ENCODE measurements around the gene ZNF142.

DNA sequence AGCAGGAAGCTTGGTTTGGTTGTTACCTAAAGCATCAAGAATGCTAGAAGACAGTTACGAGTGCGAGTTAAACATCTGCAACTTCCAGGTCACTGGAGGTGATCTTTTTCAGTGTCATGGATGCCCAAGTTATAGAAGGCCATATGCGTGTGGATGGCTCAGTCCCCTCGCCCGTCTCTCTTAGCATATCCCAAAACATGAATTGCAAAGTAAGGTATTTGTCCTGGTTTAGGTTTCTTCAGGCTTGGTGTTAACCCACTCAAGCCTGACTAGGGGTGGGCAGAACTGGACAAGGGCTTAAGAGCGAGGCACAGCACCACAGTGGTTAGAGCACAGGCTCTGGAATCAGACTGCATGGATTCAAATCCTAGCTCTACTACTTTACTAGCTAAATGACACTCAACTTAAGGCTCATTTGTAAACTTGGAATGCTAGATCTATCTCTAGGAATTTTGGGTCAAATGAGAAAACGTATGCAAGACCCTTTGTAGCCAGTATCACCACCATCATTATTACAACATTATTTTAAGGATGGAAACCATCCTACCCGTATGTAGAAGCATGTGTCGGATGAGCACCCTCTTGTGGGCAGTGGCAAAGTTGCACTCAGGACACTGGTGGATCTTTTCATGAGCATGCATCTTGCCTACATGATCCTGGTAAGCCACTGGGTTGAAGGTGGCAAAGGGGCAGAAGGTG lies 11.2 kb downstream of the ZNF142 start:
- TF ChIP-seq EZH2 (IDR thresholded peaks at IDR 0.05; ENCODE audit: borderline replicate concordance, low read length) = no peak
- TF ChIP-seq, protein P1, sequence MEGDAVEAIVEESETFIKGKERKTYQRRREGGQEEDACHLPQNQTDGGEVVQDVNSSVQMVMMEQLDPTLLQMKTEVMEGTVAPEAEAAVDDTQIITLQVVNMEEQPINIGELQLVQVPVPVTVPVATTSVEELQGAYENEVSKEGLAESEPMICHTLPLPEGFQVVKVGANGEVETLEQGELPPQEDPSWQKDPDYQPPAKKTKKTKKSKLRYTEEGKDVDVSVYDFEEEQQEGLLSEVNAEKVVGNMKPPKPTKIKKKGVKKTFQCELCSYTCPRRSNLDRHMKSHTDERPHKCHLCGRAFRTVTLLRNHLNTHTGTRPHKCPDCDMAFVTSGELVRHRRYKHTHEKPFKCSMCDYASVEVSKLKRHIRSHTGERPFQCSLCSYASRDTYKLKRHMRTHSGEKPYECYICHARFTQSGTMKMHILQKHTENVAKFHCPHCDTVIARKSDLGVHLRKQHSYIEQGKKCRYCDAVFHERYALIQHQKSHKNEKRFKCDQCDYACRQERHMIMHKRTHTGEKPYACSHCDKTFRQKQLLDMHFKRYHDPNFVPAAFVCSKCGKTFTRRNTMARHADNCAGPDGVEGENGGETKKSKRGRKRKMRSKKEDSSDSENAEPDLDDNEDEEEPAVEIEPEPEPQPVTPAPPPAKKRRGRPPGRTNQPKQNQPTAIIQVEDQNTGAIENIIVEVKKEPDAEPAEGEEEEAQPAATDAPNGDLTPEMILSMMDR (conservative IDR thresholded peaks at IDR 0.05 in 1 of 2, IDR thresholded peaks at IDR 0.05 in 1 of 2; ENCODE audit: extremely low read depth in 1 of 2, insufficient read depth in 1 of 2, low read depth in 1 of 2, low read length in 2 of 2) = peak; percentile 82 to 99

Measured in mammary epithelial cell (primary cell).